Activated effector memory CD4-positive, alpha-beta T cell treated with anti-CD3 and anti-CD28 coated beads, Interleukin-2, amount 50 U/mL, for 16 hours (primary cell): Measurements from ENCODE around the gene KIF16B.

Source experiments
- DNase-seq: peaks from one replicate; pipeline ENCODE4 v3.0.0-alpha.2; 2020

Gene KIF16B

DNA sequence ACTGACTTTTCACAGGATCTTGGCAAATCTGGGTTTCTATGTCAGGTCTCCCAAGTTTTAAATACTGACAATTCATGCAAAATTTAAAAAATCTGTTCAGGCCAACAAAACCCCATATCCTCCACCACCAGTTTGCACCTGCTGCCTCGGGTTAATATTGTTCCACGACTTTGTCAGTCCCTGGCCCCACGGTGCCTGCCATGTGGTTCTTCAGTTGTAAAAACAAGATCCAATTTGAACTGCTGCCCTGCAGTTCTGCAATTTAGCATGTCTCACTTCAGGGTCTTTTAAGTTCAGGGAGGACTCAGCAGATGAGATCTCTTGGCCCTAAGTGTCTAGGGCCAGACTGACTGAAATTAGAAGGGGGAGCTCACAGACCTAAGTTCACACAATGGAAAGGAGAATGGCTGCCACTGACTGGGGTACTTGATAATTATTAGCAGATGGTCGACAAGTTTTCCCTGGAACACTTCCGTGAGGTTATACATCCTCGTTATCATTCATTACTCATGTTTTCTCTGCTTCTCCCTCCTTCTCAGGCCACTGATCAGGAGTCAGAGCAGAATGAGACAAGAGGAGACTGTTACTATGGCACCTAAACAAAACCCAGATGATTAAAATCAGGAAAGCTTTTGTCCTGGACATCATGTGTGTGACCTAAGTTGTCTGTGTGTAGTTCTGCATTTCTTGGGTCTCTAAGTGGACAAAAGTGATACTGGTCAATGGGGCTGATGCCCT is 223.6 kb downstream of the KIF16B start:
- DNase-seq: no peak

DNA sequence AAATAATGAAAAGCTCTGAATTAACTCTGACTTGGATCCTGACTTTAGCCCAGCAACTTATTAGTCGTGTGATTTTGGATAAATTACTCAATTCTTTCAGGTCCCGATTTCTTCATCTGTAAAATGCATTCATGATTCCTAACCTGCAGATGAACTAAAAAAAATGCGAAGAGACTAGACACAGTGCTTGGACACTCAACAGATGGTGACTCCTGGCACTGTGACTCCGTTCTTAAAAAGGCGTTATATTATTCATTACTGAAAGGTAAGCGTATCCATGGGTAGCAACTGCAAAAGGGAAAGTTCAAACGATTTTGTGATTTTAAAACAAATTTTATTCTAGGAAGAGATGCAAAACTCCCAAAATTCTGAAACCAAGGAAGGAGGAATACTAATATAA is 226.3 kb downstream of the KIF16B start:
- DNase-seq: no peak

DNA sequence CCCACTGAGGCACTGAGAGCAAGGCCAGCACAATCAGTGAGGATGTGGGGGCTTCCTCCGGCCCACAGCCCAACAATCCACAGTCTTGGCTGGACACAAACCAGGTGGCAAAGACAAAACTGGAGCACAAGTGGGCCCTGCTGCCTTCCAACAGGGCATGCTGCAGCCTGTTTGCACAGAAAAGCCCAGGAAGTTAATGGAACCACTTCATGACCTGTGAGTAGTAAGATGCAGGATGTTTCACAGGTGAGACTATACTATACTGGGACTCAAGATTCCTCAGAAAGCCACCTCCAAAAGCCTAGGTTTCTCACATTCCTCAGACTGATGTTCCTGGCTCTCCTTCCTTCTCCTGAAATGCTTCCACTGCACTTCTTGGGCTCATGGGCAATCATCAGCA is 235.5 kb downstream of the KIF16B start:
- DNase-seq: no peak

GRCh38 chr20:16327606-16328005 is 245.6 kb downstream of the KIF16B start:
- DNase-seq: no peak

DNA sequence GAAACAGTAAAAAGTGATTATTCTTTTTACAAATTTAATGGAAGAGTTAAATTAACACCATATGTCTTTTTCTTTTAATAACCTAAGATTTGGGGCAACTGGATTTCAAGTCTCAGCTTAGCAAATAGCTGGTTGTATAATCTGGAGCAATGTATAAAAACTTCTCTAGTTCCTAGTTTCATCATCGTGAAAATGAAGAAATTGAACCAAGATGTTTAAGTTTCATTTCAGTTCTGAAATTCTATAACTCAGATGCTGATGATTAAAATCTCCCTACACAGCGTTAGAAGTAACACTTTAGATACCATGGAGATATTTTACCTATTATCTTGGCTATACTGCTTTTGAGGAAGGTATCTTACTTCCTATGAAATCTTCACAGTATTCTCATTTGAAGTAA is 252.0 kb downstream of the KIF16B start:
- DNase-seq: no peak

GRCh38 chr20:16317445-16318362 is 255.5 kb downstream of the KIF16B start:
- no peak for DNase-seq

- no peak for DNase-seq
Observed at GRCh38 chr20:16316513-16316912, 256.7 kb downstream of the KIF16B start.

- no peak for DNase-seq
Observed at GRCh38 chr20:16314748-16315159, 258.5 kb downstream of the KIF16B start.

GRCh38 chr20:16314320-16314719 is 258.9 kb downstream of the KIF16B start:
- no peak for DNase-seq

GRCh38 chr20:16313917-16314316 is 259.3 kb downstream of the KIF16B start:
- no peak for DNase-seq

GRCh38 chr20:16312998-16313397 is 260.2 kb downstream of the KIF16B start:
- no peak for DNase-seq

GRCh38 chr20:16311756-16312155 is 261.5 kb downstream of the KIF16B start:
- no peak for DNase-seq

DNA sequence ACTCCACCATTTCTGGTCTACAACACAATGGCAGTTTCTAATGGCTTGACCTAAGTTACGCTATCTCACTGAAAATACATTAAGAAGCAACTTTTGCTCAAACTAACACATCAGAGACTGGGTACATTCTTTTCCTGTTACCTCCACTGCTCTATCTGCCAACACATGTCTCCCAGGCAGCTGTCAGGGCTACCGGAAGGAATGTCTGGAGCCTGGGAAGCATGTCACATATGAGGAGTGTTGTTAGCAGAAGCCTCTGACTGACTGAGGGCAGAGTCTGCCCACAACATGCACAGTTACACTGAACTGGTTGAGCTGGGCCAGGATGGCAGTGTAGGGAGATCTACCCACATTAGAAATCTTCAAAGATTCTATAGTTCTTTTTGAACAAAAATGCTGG is 264.5 kb downstream of the KIF16B start:
- no peak for DNase-seq

DNA sequence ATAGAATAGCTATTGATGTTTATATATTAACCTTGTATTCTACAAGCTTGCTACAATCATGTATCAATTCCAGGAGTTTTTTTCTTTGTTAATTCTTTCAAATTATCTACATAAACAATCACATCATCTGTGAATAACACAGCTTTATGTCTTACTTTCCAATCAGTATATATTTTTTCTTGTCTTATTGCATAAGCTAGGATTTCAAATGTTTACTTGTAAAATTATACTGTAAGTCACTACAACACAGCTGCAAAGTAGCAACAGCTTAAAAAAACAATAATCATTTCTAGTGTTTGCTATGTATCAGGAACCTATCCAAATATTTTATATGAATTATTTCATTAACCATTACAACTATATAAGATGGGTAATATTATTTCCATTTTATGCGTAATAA is 270.4 kb downstream of the KIF16B start:
- DNase-seq: no peak

DNA sequence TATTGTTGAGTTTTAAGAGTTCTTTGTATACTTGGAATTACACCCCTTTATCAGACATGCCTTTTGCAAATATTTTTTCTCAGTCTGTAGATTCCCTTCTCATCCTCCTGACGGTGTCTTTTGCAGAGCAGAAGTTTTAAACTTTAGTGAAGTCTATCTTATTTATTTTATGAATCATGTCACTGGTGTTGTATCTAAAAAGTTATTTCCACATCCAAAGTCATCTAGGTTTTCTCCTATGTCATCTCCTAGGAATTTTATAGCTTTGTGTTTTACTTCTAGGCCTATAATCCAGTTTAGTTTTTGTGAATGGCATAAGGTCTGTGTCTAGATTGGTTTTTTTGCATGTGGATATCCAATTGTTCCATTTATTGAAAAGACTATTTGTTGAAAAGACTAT is 271.3 kb downstream of the KIF16B start:
- no peak for DNase-seq

GRCh38 chr20:16299897-16300296 is 273.4 kb downstream of the KIF16B start:
- DNase-seq: no peak

GRCh38 chr20:16296931-16297330 is 276.3 kb downstream of the KIF16B start:
- no peak for DNase-seq

DNA sequence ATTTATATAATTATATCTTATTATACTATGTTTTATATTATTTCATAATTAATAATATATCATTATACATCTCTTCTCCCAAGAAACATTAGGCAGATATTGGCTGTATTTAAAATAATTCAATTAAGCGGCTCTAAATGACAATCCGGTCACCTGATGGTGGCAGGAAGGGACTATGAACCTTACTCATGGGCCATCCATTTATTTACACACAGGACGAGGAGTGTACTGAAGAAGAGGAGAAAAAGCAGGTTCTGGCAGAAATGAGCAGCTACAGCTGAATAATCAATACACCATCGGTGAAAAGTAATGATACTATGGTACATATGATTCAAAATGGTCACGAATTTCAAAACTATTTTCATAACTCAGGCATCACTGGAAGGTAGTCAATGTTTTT is 277.7 kb downstream of the KIF16B start:
- no peak for DNase-seq

DNA sequence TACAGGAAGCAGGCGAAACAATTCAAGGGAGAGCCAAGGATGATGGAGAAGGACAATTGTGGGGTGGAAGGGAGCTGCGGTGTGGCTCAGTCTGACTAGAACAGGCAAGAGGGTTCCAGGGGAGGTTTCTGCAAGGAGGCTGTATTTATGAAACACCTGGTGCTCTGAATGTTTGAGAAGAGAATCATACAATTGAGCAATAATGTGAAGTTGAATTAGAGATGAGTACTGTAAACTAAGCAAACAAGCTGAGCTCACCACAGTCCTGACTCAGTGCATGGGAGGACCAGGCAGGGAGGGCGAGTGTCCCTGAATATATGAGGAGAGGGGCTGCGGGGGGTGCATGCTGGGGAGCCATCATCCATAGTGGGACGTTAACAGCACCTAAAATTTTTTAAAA is 279.7 kb downstream of the KIF16B start:
- no peak for DNase-seq

DNA sequence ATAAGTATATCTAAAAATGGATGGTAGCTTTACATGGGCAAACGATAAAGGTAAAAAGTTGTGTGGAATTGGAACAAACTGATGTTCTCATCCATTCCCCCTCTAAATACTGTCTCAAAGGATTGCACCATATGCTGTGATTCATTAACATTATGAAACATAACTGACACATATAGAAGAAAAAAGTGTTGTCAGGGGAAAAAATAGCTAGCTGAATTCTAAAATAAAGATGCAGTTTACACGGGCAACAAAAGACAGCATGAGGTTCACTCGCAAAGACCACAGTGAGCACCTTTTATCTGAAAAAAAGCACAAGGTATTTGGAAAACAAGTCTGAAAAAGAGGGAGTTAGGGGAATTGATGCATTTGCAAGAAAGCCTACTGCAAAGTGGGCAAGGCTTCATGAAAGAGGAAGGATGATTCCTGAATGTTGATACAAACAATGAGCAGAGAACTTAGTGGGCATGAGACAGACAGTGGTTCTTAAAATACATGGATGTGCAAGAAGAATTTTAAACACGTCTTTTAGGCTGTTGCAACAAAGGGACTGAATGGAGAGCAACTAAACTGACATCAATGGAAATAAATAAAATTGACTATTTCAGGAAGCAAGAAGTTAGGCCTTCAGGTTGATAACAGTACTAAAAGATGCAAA is 280.9 kb downstream of the KIF16B start:
- DNase-seq: no peak

- DNase-seq: no peak
Observed at GRCh38 chr20:16290358-16290757, 282.9 kb downstream of the KIF16B start.

DNA sequence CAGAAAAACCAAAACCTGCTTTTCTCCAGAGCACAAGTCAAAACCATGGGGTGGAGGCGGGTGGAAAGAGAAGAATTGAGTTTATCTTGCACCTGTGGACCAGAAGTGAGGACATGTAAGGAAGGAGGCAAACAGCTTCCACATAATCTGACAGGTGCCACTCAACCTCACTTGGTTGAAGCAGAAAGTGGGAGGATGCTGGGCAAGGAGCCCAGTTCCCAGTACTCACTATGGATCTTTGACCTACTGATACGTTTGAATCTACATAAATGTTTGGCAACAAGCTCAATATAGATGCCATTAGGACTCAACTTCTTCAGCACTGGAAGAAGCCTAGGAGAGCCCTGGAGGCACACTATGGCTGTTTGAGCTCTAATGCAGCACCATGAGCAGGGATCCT is 285.5 kb downstream of the KIF16B start:
- no peak for DNase-seq

- DNase-seq: no peak
Observed at GRCh38 chr20:16286601-16287000, 286.6 kb downstream of the KIF16B start.
